IMR-90 (cell line): ENCODE results near the gene FN1. TPM values are rescaled to one million over a fixed set of nuclear protein-coding genes. Genes with fewer than 3 reads are reported as not detected.

Source experiments
- ATAC-seq: fragments of 200-7000 bp; cut with Tn5 transposase; 2 replicates; pipeline ENCODE4 v1.9.1; 2020; ENCODE audit warnings: low read depth, mild to moderate bottlenecking, moderate library complexity
- BruUV-seq: library from RNA; stranded (reverse); fragments of 400-500 nt; replicated peaks from 2 replicates; lab custom pipeline; 2021; lab: Mats Ljungman, UMichigan
- CTCF ChIA-PET: fragments of 300-600 bp; formaldehyde crosslinking; extraction: SDS; loops from one replicate; lab custom pipeline; 2021; ENCODE audit warnings: antibody characterized with exemption; lab: Yijun Ruan, JAX
- POLR2A ChIA-PET: fragments of 300-600 bp; sonication (Branson Sonifier 250); formaldehyde crosslinking; loops from one replicate; lab custom pipeline; 2022; ENCODE audit warnings: antibody characterized with exemption; ENCODE audit not compliant: unreplicated experiment; lab: Charles Lee
- DNase-seq: peaks from one replicate; pipeline ENCODE4 v3.0.0; 2013
- H2AFZ ChIP-seq: replicated peaks from 2 replicates; pipeline ENCODE3; 2013; ENCODE audit warnings: low read length, mild to moderate bottlenecking; ENCODE audit not compliant: poor library complexity
- H2AK5ac ChIP-seq: 2 replicates; pipeline ENCODE4 v1.6.1; 2013; ENCODE audit warnings: low read depth, low read length, inconsistent platforms
- H2AK9ac ChIP-seq: replicated peaks from 2 replicates; pipeline ENCODE3; 2013; ENCODE audit warnings: mild to moderate bottlenecking, low read depth, low read length, moderate library complexity; ENCODE audit not compliant: poor library complexity
- H2BK120ac ChIP-seq: 2 replicates; pipeline ENCODE4 v1.6.1; 2013; ENCODE audit warnings: low read depth, low read length, inconsistent platforms
- H2BK15ac ChIP-seq: 3 replicates; pipeline ENCODE4 v1.6.1; 2013; ENCODE audit warnings: low read depth, low read length, inconsistent platforms
- H2BK20ac ChIP-seq: 2 replicates; pipeline ENCODE4 v1.6.1; 2013; ENCODE audit warnings: low read depth, mild to moderate bottlenecking, inconsistent platforms, low read length, moderate library complexity
- H2BK5ac ChIP-seq: 2 replicates; pipeline ENCODE4 v1.6.1; 2013; ENCODE audit warnings: mild to moderate bottlenecking, low read depth, low read length, inconsistent platforms; ENCODE audit not compliant: poor library complexity, severe bottlenecking
- H3K14ac ChIP-seq: replicated peaks from 2 replicates; pipeline ENCODE4 v1.6.1; 2013; ENCODE audit warnings: low read depth, low read length, inconsistent platforms
- H3K18ac ChIP-seq: 2 replicates; pipeline ENCODE4 v1.6.1; 2013; ENCODE audit warnings: low read depth, low read length, control low read depth
- H3K23ac ChIP-seq: 2 replicates; pipeline ENCODE4 v1.6.1; 2013; ENCODE audit warnings: low read depth, low read length, inconsistent platforms
- H3K27ac ChIP-seq: 2 replicates; pipeline ENCODE4 v1.5.1; 2013; ENCODE audit warnings: mild to moderate bottlenecking, control low read depth, low read length; ENCODE audit not compliant: insufficient read depth
- H3K27me3 ChIP-seq: 2 replicates; pipeline ENCODE4 v1.6.1; 2013; ENCODE audit warnings: low read length; ENCODE audit not compliant: control insufficient read depth, insufficient read depth
- H3K36me3 ChIP-seq: 2 replicates; pipeline ENCODE4 v1.6.1; 2013; ENCODE audit warnings: low read length, mixed read lengths; ENCODE audit not compliant: control insufficient read depth, insufficient read depth
- H3K4ac ChIP-seq: 2 replicates; pipeline ENCODE4 v1.6.1; 2013; ENCODE audit warnings: low read depth, low read length, inconsistent platforms
- H3K4me1 ChIP-seq: 2 replicates; pipeline ENCODE4 v1.6.1; 2013; ENCODE audit warnings: low read length, mixed read lengths; ENCODE audit not compliant: control insufficient read depth, insufficient read depth
- H3K4me2 ChIP-seq: 2 replicates; pipeline ENCODE4 v1.6.1; 2013; ENCODE audit warnings: low read depth, mild to moderate bottlenecking, control low read depth, low read length, moderate library complexity
- H3K4me3 ChIP-seq: 2 replicates; pipeline ENCODE4 v1.5.1; 2013; ENCODE audit warnings: low read depth, mild to moderate bottlenecking, control low read depth, low read length, moderate library complexity; ENCODE audit not compliant: insufficient read depth
- H3K56ac ChIP-seq: 2 replicates; pipeline ENCODE4 v1.6.1; 2013; ENCODE audit warnings: low read length, inconsistent platforms; ENCODE audit not compliant: insufficient read depth; ENCODE audit errors: extremely low read depth
- H3K79me1 ChIP-seq, 2 experiments: 2 replicates each; pipeline ENCODE4 v1.6.1; 2013; ENCODE audit warnings: low read length in 2 of 2, inconsistent platforms in 1 of 2, low read depth in 1 of 2
- H3K9ac ChIP-seq: 2 replicates; pipeline ENCODE4 v1.6.1; 2013; ENCODE audit warnings: low read depth, low read length, control low read depth
- H3K9me1 ChIP-seq: 2 replicates; pipeline ENCODE4 v1.6.1; 2013; ENCODE audit warnings: low read length, inconsistent platforms; ENCODE audit not compliant: insufficient read depth
- H3K9me3 ChIP-seq: 2 replicates; pipeline ENCODE4 v1.6.1; 2013; ENCODE audit warnings: low read length; ENCODE audit not compliant: control insufficient read depth, insufficient read depth
- H4K20me1 ChIP-seq: 2 replicates; pipeline ENCODE4 v1.6.1; 2013; ENCODE audit warnings: low read length, inconsistent platforms; ENCODE audit not compliant: insufficient read depth
- H4K5ac ChIP-seq: 2 replicates; pipeline ENCODE4 v1.6.1; 2013; ENCODE audit warnings: mild to moderate bottlenecking, low read depth, low read length, control low read depth
- H4K8ac ChIP-seq, 2 experiments: 2 replicates each; pipeline ENCODE4 v1.6.1; 2013; ENCODE audit warnings: low read depth in 2 of 2, low read length in 2 of 2, control low read depth in 1 of 2, inconsistent platforms in 1 of 2
- H4K91ac ChIP-seq: 2 replicates; pipeline ENCODE4 v1.6.1; 2013; ENCODE audit warnings: low read depth, low read length, inconsistent platforms; ENCODE audit not compliant: insufficient read depth
- BHLHE40 ChIP-seq: fragments of 150-350 bp; IDR thresholded peaks from 2 replicates; pipeline ENCODE4 v1.6.1; 2016; ENCODE audit warnings: mild to moderate bottlenecking, low read depth, low read length
- CEBPB ChIP-seq: IDR thresholded peaks from 2 replicates; pipeline ENCODE4 v1.6.1; 2012; ENCODE audit warnings: low read depth, low read length, improper control_type of control experiment
- CHD1 ChIP-seq: IDR thresholded peaks from 2 replicates; pipeline ENCODE4 v1.6.1; 2012; ENCODE audit warnings: low read depth, low read length, improper control_type of control experiment
- ELK1 ChIP-seq: fragments of 150-350 bp; IDR thresholded peaks from 2 replicates; pipeline ENCODE4 v1.6.1; 2016; ENCODE audit warnings: low read depth, mild to moderate bottlenecking, low read length, moderate library complexity, borderline replicate concordance
- FOS ChIP-seq: fragments of 150-350 bp; IDR thresholded peaks from 2 replicates; pipeline ENCODE4 v1.6.1; 2016; ENCODE audit warnings: low read depth, low read length
- MXI1 ChIP-seq: IDR thresholded peaks from 2 replicates; pipeline ENCODE4 v1.6.1; 2012; ENCODE audit warnings: low read depth, mild to moderate bottlenecking, low read length, moderate library complexity, borderline replicate concordance
- NFE2L2 ChIP-seq: fragments of 150-350 bp; IDR thresholded peaks from 2 replicates; pipeline ENCODE4 v1.6.1; 2016; ENCODE audit warnings: low read depth, mild to moderate bottlenecking, low read length
- RAD21 ChIP-seq: IDR thresholded peaks from 2 replicates; pipeline ENCODE4 v1.6.1; 2012; ENCODE audit warnings: low read length, improper control_type of control experiment
- SMC3 ChIP-seq: fragments of 150-350 bp; IDR thresholded peaks from 2 replicates; pipeline ENCODE4 v1.6.1; 2016; ENCODE audit warnings: low read depth, mild to moderate bottlenecking, antibody characterized with exemption, low read length, moderate library complexity
- WGBS, 2 experiments: methylation state at CpG; one replicate each; pipeline versions ENCODE4 v1.1.5 to v1.1.7; 2013; ENCODE audit warnings: missing lambda C conversion rate in 2 of 2; ENCODE audit not compliant: insufficient read length in 1 of 2; ENCODE audit errors: extremely low coverage in 2 of 2; 5-methylcytosine and 5-hydroxymethylcytosine counted together
- dilution Hi-C: fragments of 300-500 bp; cut with HindIII; formaldehyde crosslinking; loops from one replicate; pipeline ENCODE4 v1.14.3; 2018; ENCODE audit warnings: low sequenced_read_pairs; ENCODE audit not compliant: unreplicated experiment
- in situ Hi-C: fragments of 300-500 bp; cut with MboI; formaldehyde crosslinking; loops from 3 replicates; pipeline ENCODE4 v1.14.3; 2019; ENCODE audit warnings: low sequenced_read_pairs, inconsistent platforms, mixed read lengths
- intact Hi-C: fragments of 100-400 bp; cut with micrococcal nuclease; formaldehyde crosslinking; loops from 2 replicates; pipeline ENCODE4 v1.10.0; 2022
- polyA plus RNA-seq, 3 experiments: library from polyadenylated mRNA; depleted of rRNA; stranded (reverse); fragments of >200 nt; gene quantifications; 2 replicates each; pipeline ENCODE4 v1.2.3, GENCODE V29; 2012; ENCODE audit warnings: low replicate concordance in 1 of 3
- total RNA-seq: library from RNA; depleted of rRNA; stranded (reverse); fragments of >200 nt; gene quantifications from 2 replicates; pipeline ENCODE4 v1.2.3, GENCODE V29; 2012

The FN1 gene
- total and polyA plus RNA-seq, 2 of the 4 experiments (the other 2 are of a cell fraction): 8,243 to 13,004 TPM

- Histone ChIP-seq H2AFZ (no peak overlapping the region), H3K27ac (no peak overlapping the region), H3K79me1 (peaks cover 8 to 15% of the 10 kb centered on the region in 2 experiments; a peak in 2 of 4 replicates), H3K4me3 (no peak overlapping the region), H3K14ac (no peak overlapping the region), H2BK5ac (no peak overlapping the region), H3K36me3 (peaks cover 56% of the 10 kb centered on the region), H4K8ac (no peak overlapping the region), H3K4me1 (0 out of 2 replicates have a peak, but pooled peaks cover 1% of the 10 kb centered on the region), H3K9me3 (no peaks in the 10 kb centered on the region), H3K4me2 (no peak overlapping the region), H4K20me1 (peaks cover 22% of the 10 kb centered on the region), H3K56ac (no peak overlapping the region), H3K9ac (no peak overlapping the region), H3K4ac (no peak overlapping the region), H2BK20ac (no peak overlapping the region), H2AK5ac (no peak overlapping the region), H3K9me1 (peaks cover 2% of the 10 kb centered on the region; the same call in 1 of the 2 replicates), H2AK9ac (no peak overlapping the region), H2BK15ac (no peak overlapping the region), H4K5ac (no peak overlapping the region), H2BK120ac (no peak overlapping the region), H3K23ac (no peak overlapping the region), H3K18ac (no peak overlapping the region), H4K91ac (no peak overlapping the region), H3K27me3 (no peaks in the 10 kb centered on the region)
- TF ChIP-seq CHD1 (no peak), CEBPB (no peak), MXI1 (no peak), FOS (no peak), ELK1 (no peak), NFE2L2 (no peak), BHLHE40 (no peak), RAD21 (no peak), SMC3 (no peak)
- ChIA-PET CTCF (interaction anchor here (0.6 kb wide), 1 partner anchor 1156 kb away, joined by 3 read pairs; no protein-coding TSS in a partner anchor), POLR2A (no interaction called here)
- intact Hi-C loops (no loop called here), dilution Hi-C loops (no loop called here), in situ Hi-C loops (no loop called here)
- DNase-seq (peak; percentile 17), ATAC-seq (no peak)
- no CpG with 5 or more reads among the region's 6 CpGs for WGBS, 2 experiments
- no TSS peak for BruUV-seq
These were observed 73.8 kb downstream of the FN1 start for GRCh38 chr2:215361876-215362561.
